Mucosa of descending colon (tissue), 3 donors: ENCODE results near the gene SLIT1. TPM values are rescaled to one million over a fixed set of nuclear protein-coding genes. Genes with fewer than 3 reads are reported as not detected.

Experiments used
- ATAC-seq: fragments of 200-7000 bp; cut with Tn5 transposase; one replicate; pipeline ENCODE4 v1.9.1; 2020; ENCODE audit warnings: mild to moderate bottlenecking, moderate library complexity
- DNase-seq, 3 donors: peaks; one replicate each; pipeline ENCODE4 v3.0.0-alpha.2; 2020
- H3K36me3 ChIP-seq: fragments of 200-600 bp; one replicate; pipeline ENCODE4 v1.8.0; 2021; ENCODE audit warnings: low read depth, mild to moderate bottlenecking
- H3K4me1 ChIP-seq: fragments of 200-600 bp; one replicate; pipeline ENCODE4 v1.8.0; 2021; ENCODE audit warnings: low read depth, mild to moderate bottlenecking
- H3K4me3 ChIP-seq: fragments of 200-600 bp; one replicate; pipeline ENCODE4 v1.8.0; 2021; ENCODE audit warnings: mild to moderate bottlenecking
- H3K9me3 ChIP-seq: fragments of 200-600 bp; one replicate; pipeline ENCODE4 v1.8.0; 2021; ENCODE audit warnings: mild to moderate bottlenecking
- intact Hi-C, 2 donors: fragments of 100-400 bp; cut with DNase I in 1 of 2; cut with micrococcal nuclease in 1 of 2; formaldehyde crosslinking; loops; one replicate each; pipeline versions ENCODE4 v1.11.0 to v1.11.1; 2022; cut with DNase I, micrococcal nuclease
- total RNA-seq, 3 donors: library from RNA; stranded (reverse); fragmentation: NEBNext Ultra II Directional in 2 of 3; extraction: Animal tissue kit (Norgen Biotek cat#: 25700) in 2 of 3; gene quantifications; one replicate each; pipeline versions ENCODE4 v1.2.1 to v1.2.4, GENCODE V29; 2021 to 2023
- TF ChIP-seq, protein P1 (sequence below): fragments of 200-600 bp; IDR thresholded peaks from one replicate; pipeline ENCODE4 v1.8.0; 2022; ENCODE audit warnings: antibody characterized with exemption, mild to moderate bottlenecking
- donor health status: DM: no; HTN: no; CAD: no; lungs with moderate emphysema.
- donor health status: DM: no; HTN: no; CAD: no.
- donor health status: DM: no; HTN: yes; CAD: no.

SLIT1 gene
- total RNA-seq, 3 donors from 2014 or later, result 0.17 to 1.1 (median 0.24) TPM

DNA sequence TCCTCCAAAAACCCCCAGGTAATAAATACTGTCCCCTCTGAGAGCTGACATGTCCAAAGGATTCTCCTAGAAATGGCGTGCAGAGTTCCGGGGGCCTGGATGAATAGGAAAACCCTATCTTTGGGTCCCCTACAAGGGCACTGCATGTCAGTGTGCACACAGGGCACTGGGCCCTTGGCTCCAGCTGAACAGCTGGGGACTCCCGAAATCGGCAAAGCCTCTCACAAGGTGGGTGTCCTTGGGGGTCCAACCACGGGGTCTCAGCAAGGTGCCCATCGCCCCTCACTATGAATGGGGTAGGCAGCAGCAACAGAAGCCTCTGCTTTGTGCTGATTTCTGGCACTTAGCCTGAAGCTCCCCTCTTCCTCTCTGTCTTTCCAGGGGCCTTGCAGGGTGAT lies 46.1 kb downstream of the SLIT1 start:
- ATAC-seq (no peak), DNase-seq (no peak)
- H3K9me3 ChIP-seq, result no peaks in the 10 kb centered on the region
- H3K36me3 ChIP-seq, result no peaks in the 10 kb centered on the region
- intact Hi-C loops, result no loop called here
- TF ChIP-seq, protein P1, sequence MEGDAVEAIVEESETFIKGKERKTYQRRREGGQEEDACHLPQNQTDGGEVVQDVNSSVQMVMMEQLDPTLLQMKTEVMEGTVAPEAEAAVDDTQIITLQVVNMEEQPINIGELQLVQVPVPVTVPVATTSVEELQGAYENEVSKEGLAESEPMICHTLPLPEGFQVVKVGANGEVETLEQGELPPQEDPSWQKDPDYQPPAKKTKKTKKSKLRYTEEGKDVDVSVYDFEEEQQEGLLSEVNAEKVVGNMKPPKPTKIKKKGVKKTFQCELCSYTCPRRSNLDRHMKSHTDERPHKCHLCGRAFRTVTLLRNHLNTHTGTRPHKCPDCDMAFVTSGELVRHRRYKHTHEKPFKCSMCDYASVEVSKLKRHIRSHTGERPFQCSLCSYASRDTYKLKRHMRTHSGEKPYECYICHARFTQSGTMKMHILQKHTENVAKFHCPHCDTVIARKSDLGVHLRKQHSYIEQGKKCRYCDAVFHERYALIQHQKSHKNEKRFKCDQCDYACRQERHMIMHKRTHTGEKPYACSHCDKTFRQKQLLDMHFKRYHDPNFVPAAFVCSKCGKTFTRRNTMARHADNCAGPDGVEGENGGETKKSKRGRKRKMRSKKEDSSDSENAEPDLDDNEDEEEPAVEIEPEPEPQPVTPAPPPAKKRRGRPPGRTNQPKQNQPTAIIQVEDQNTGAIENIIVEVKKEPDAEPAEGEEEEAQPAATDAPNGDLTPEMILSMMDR, result no peak
- H3K4me3 ChIP-seq, result no peak overlapping the region
- no peaks in the 10 kb centered on the region for H3K4me1 ChIP-seq

DNA sequence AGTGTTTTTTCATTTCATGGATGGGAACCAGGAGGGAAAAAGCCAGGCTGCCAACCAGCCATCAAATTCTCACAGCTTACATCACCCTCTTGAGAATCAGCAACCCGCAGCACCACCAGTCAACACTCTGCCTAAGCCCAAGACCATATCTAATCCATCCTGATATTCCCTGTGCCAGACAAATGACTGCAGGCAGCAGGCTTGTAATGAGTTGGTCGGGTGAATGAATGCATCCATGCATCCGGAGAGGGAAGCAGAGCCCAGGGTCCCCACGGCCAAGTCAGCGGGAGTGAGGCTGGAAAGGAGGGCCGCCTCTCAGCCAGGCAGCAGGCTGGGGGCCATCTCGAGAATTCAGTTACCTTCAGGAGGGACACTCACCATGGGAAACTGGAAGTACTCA lies 46.9 kb downstream of the SLIT1 start:
- intact Hi-C loops, result no loop called here
- no peaks in the 10 kb centered on the region for H3K36me3 ChIP-seq
- no peaks in the 10 kb centered on the region for H3K9me3 ChIP-seq
- DNase-seq (no peak), ATAC-seq (no peak)
- TF ChIP-seq, protein P1, result no peak
- H3K4me1 ChIP-seq, result no peaks in the 10 kb centered on the region
- H3K4me3 ChIP-seq, result no peak overlapping the region

DNA sequence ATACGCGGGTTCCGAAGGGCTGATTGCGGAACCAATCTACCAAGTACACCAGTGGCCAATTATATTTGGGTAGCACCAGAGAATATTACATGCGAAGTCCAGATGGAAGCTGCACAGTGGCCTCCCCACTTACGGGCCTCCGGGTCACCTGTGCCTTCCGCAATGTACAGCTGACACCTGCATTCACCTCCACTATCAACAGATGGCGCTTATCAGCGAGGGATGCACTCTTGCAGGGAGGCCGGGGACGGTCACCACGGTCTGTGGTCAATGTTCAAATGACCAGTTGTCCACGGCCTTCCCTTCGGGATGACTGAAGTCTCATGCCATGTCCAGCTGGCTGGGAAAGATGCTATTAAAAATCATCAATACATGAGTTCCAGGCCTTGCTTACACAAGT lies 47.6 kb downstream of the SLIT1 start:
- H3K4me3 ChIP-seq, result no peak overlapping the region
- ATAC-seq, result peak; percentile 55
- no peaks in the 10 kb centered on the region for H3K4me1 ChIP-seq
- peak in 2 of 3 donors; percentile 30 to 39 for DNase-seq
- no peaks in the 10 kb centered on the region for H3K9me3 ChIP-seq
- TF ChIP-seq, protein P1, result no peak
- intact Hi-C loops, result no loop called here
- no peaks in the 10 kb centered on the region for H3K36me3 ChIP-seq

DNA sequence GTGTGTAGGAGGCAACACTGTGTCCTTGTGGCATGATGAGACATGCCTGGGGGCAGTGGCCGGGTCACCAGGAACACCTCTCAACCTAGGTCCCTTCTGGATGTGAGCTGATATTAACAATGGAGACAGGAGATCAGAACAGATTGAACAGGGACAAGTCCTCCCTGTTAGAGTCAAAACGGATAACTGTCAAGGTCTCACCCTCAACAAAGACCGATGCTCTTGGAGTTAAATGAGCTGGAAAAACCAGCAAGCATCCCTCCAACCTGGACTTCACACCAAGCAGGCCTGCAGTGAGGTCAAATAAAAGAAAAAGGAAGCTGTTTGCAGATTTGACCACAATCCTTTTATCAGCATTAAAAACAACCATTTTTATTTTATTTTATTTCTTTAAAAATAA lies 49.0 kb downstream of the SLIT1 start:
- DNase-seq (no peak), ATAC-seq (no peak)
- no peaks in the 10 kb centered on the region for H3K9me3 ChIP-seq
- H3K36me3 ChIP-seq, result no peaks in the 10 kb centered on the region
- H3K4me1 ChIP-seq, result no peaks in the 10 kb centered on the region
- intact Hi-C loops, result no loop called here
- no peak overlapping the region for H3K4me3 ChIP-seq
- TF ChIP-seq, protein P1, result no peak

DNA sequence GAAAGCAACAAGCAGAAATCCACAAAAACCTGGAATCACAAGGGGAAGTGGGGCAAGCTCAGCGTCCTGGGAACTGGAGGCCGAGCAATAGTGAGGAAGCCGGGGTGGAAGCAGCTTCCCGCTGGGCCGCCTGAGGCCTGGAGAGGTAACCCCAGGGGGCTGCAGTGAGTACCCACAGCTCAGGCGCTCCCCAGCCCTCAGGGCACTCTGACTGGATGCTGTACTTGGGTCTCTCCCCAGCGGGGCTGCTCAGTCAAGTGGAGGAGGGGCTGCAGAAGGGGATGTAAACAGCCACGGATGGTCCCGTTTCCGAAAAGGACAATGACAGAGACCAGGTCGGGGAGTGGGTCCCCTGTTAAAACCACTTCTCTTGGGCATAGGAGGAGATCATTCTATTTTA lies 50.3 kb downstream of the SLIT1 start:
- ATAC-seq (no peak), DNase-seq (no peak)
- Histone ChIP-seq H3K9me3 (no peaks in the 10 kb centered on the region), H3K4me3 (no peak overlapping the region), H3K36me3 (no peaks in the 10 kb centered on the region), H3K4me1 (no peaks in the 10 kb centered on the region)
- intact Hi-C loops, result no loop called here
- TF ChIP-seq, protein P1, result no peak

DNA sequence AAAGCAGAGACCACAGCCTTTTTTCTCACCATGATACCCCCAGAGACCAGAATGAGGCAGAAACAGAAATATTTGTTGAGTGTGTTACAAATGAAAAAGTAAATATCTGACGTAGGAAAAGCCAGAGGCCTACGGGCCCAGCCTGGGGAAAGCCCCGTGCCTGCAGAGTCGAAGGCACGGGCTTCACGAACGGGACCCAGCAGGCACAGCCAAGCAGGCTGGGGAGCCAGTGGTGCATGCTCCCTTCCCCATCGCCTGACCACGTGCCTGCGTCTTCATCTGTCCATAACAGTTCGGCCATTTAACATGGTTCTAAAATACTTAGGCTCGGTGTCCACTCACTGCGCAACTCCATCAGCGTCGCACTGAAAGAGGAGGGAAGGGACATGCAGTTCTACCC lies 50.8 kb downstream of the SLIT1 start:
- no peak overlapping the region for H3K4me3 ChIP-seq
- DNase-seq (no peak), ATAC-seq (no peak)
- no peaks in the 10 kb centered on the region for H3K9me3 ChIP-seq
- H3K4me1 ChIP-seq, result no peaks in the 10 kb centered on the region
- TF ChIP-seq, protein P1, result no peak
- intact Hi-C loops, result no loop called here
- no peaks in the 10 kb centered on the region for H3K36me3 ChIP-seq
